KMS-11 (cell line): ENCODE data around the gene RAF1.

ENCODE experiments used
- H2AFZ ChIP-seq: fragments of 200-600 bp; sonication (generic); 2 replicates; pipeline ENCODE4 v1.6.1; 2016; ENCODE audit warnings: antibody characterized with exemption, mixed run types, low read depth
- H3K27ac ChIP-seq: fragments of 200-600 bp; sonication (generic); 2 replicates; pipeline ENCODE4 v1.6.1; 2016; ENCODE audit warnings: mild to moderate bottlenecking, mixed run types
- H3K27me3 ChIP-seq: fragments of 200-600 bp; sonication (generic); 2 replicates; pipeline ENCODE4 v1.6.1; 2017; ENCODE audit warnings: mild to moderate bottlenecking, low read depth, mixed run types, moderate library complexity; ENCODE audit not compliant: insufficient read depth
- H3K36me3 ChIP-seq: fragments of 200-600 bp; sonication (generic); 2 replicates; pipeline ENCODE4 v1.6.1; 2017; ENCODE audit warnings: mild to moderate bottlenecking, mixed run types; ENCODE audit not compliant: insufficient read depth
- H3K4me1 ChIP-seq: fragments of 200-600 bp; sonication (generic); 2 replicates; pipeline ENCODE4 v1.6.1; 2016; ENCODE audit warnings: mild to moderate bottlenecking, low read depth, mixed run types; ENCODE audit not compliant: poor library complexity, severe bottlenecking
- H3K4me2 ChIP-seq: fragments of 200-600 bp; sonication (generic); 2 replicates; pipeline ENCODE4 v1.7.0; 2016; ENCODE audit warnings: mild to moderate bottlenecking, mixed run types
- H3K4me3 ChIP-seq: fragments of 200-600 bp; sonication (generic); IDR thresholded peaks from 2 replicates; pipeline ENCODE4 v1.6.1; 2017; ENCODE audit warnings: low read depth, low read length, mixed read lengths; ENCODE audit not compliant: insufficient read depth
- H3K79me2 ChIP-seq: fragments of 200-600 bp; sonication (generic); 2 replicates; pipeline ENCODE4 v1.6.1; 2016; ENCODE audit warnings: low read depth, mixed run types; ENCODE audit not compliant: insufficient read depth
- H3K9ac ChIP-seq: fragments of 200-600 bp; sonication (generic); 2 replicates; pipeline ENCODE4 v1.6.1; 2016; ENCODE audit warnings: mild to moderate bottlenecking, mixed run types
- H4K20me1 ChIP-seq: fragments of 200-600 bp; sonication (generic); 2 replicates; pipeline ENCODE4 v1.6.1; 2016; ENCODE audit warnings: mild to moderate bottlenecking, mixed run types; ENCODE audit not compliant: insufficient read depth
- TF ChIP-seq, protein P1 (sequence below): fragments of 200-600 bp; sonication (generic); conservative IDR thresholded peaks from 2 replicates; pipeline ENCODE4 v1.6.1; 2017; ENCODE audit warnings: low read depth, mild to moderate bottlenecking, antibody characterized with exemption, low read length, moderate library complexity, mixed read lengths

RAF1 gene

DNA sequence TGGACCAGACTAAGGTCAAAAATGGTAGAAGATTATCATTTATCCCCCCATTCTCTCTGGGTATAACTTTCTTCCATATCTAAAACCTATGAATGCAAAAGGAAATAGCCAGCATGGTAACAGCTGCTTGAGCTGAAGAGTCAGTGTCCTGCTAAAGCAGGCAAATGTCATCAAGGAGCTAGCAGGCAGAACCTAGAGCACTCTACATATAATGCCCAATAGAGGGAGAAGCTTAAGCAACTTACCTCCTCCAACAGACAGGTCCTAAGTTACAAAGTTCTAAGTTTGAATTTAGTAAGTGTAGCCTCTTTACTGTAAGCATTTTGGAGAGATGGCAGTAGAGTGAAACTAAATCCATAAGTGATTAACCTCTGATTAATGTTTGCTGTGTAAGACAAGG lies 7.7 kb downstream of the RAF1 start:
- H3K4me2 ChIP-seq = no peak overlapping the region

DNA sequence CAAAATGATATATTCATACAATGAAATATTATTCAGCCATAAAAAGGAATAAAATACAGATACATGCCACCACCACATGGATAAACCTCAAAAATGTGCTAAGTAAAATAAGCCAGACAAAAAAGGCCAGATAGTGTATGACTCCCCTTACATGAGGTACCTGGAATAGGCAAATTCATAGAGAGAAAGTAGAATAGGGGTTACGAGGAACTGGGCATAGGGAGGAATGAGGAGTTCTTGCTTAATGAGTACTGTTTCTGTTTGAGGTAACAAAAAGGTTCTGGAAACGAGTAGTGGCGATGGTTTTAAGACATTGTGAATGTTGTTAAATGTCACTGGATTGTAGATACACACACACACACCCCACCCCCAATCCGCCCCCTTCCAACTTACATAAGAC lies 8.2 kb downstream of the RAF1 start:
- Histone ChIP-seq H4K20me1 (peaks cover 30% of the 10 kb centered on the region), H3K4me2 (no peak overlapping the region), H3K27ac (no peak overlapping the region), H3K4me1 (peaks cover 34% of the 10 kb centered on the region), H3K4me3 (no peak overlapping the region), H2AFZ (no peak overlapping the region), H3K9ac (no peak overlapping the region), H3K36me3 (no peaks in the 10 kb centered on the region), H3K27me3 (no peaks in the 10 kb centered on the region), H3K79me2 (peaks cover 88% of the 10 kb centered on the region)
- TF ChIP-seq, protein P1, sequence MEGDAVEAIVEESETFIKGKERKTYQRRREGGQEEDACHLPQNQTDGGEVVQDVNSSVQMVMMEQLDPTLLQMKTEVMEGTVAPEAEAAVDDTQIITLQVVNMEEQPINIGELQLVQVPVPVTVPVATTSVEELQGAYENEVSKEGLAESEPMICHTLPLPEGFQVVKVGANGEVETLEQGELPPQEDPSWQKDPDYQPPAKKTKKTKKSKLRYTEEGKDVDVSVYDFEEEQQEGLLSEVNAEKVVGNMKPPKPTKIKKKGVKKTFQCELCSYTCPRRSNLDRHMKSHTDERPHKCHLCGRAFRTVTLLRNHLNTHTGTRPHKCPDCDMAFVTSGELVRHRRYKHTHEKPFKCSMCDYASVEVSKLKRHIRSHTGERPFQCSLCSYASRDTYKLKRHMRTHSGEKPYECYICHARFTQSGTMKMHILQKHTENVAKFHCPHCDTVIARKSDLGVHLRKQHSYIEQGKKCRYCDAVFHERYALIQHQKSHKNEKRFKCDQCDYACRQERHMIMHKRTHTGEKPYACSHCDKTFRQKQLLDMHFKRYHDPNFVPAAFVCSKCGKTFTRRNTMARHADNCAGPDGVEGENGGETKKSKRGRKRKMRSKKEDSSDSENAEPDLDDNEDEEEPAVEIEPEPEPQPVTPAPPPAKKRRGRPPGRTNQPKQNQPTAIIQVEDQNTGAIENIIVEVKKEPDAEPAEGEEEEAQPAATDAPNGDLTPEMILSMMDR = no peak

More for the DNA sequence above, 7.7 kb downstream of the RAF1 start:
- peaks cover 30% of the 10 kb centered on the region for H4K20me1 ChIP-seq
- H3K4me3 ChIP-seq = no peak overlapping the region
- no peaks in the 10 kb centered on the region for H3K27me3 ChIP-seq
- no peak overlapping the region for H3K9ac ChIP-seq
- no peak overlapping the region for H2AFZ ChIP-seq
- peaks cover 88% of the 10 kb centered on the region for H3K79me2 ChIP-seq
- H3K4me1 ChIP-seq = peaks cover 35% of the 10 kb centered on the region
- H3K36me3 ChIP-seq = no peaks in the 10 kb centered on the region
- H3K27ac ChIP-seq = no peak overlapping the region
- TF ChIP-seq, protein P1 = no peak

DNA sequence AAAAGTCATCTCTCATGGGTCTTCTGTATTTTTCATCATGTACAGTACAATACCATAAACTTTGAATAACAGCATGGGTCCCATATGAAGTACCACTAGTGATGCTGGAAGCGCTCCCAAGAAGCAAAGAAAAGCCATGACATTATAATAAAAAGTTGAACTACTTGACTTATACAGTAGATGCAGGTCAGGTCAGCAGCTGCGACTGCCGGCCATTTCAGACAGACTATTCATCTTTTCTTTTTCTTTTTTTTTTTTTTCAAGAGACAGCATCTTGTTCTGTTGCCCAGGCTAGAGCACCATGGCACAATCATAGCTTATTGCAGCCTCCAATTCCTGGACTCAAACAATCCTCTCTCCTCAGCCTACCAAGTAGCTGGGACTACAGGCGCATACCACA lies 10.2 kb downstream of the RAF1 start:
- TF ChIP-seq, protein P1 = no peak
- peaks cover 88% of the 10 kb centered on the region for H3K79me2 ChIP-seq
- H2AFZ ChIP-seq = no peak overlapping the region
- H3K36me3 ChIP-seq = no peaks in the 10 kb centered on the region
- peaks cover 18% of the 10 kb centered on the region; the same call in 1 of the 2 replicates for H4K20me1 ChIP-seq
- H3K27me3 ChIP-seq = no peaks in the 10 kb centered on the region
- no peak overlapping the region for H3K9ac ChIP-seq
- peaks cover 33% of the 10 kb centered on the region for H3K4me1 ChIP-seq
- H3K27ac ChIP-seq = no peak overlapping the region
- no peak overlapping the region for H3K4me3 ChIP-seq
- H3K4me2 ChIP-seq = no peak overlapping the region

DNA sequence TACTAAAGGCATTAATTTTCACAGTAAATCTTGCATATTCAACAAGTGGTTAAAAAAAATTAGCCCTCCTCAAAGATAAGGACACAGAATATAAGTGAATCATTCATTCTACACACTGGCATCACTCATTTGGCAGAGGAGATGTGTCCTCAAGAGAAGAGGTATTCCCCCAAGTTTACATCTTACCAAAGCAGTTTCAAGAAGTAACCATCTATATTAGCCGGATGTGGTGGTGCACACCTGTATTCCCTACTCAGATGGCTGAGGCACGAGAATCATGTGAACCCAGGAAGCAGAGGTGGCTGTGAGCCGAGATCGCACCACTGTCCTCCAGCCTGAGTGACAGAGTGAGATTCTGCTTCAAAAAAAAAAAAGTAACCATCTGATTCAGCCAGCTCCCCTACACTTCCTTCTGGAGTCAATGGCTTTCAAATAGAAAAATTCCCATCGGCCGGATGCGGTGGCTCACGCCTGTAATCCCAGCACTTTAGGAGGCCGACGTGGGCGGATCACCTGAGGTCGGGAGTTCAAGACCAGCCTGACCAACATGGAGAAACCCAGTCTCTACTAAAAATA lies 15.4 kb downstream of the RAF1 start:
- H3K27me3 ChIP-seq = no peaks in the 10 kb centered on the region
- H3K4me2 ChIP-seq = peak overlapping the region; percentile 81
- H3K79me2 ChIP-seq = peaks cover 93% of the 10 kb centered on the region
- H3K36me3 ChIP-seq = no peaks in the 10 kb centered on the region
- no peak overlapping the region for H3K4me3 ChIP-seq
- H3K9ac ChIP-seq = peak overlapping the region; percentile 20; the same call in 1 of the 2 replicates
- H3K27ac ChIP-seq = peak overlapping the region; percentile 70
- H3K4me1 ChIP-seq = peaks cover 79% of the 10 kb centered on the region
- H2AFZ ChIP-seq = no peak overlapping the region
- TF ChIP-seq, protein P1 = no peak
- no peaks in the 10 kb centered on the region for H4K20me1 ChIP-seq
